ENCODE data around the gene KPNA6. TPM values are rescaled to one million over a fixed set of nuclear protein-coding genes. Genes with fewer than 3 reads are reported as not detected.
"Not testable (repeated sequence)": the region's sequence is repeated elsewhere in the genome, so short reads cannot be mapped to it uniquely, and the experiment has no call there.

The KPNA6 gene
- total RNA-seq, 1 donor from 2014 or later: 17.7 TPM

DNA sequence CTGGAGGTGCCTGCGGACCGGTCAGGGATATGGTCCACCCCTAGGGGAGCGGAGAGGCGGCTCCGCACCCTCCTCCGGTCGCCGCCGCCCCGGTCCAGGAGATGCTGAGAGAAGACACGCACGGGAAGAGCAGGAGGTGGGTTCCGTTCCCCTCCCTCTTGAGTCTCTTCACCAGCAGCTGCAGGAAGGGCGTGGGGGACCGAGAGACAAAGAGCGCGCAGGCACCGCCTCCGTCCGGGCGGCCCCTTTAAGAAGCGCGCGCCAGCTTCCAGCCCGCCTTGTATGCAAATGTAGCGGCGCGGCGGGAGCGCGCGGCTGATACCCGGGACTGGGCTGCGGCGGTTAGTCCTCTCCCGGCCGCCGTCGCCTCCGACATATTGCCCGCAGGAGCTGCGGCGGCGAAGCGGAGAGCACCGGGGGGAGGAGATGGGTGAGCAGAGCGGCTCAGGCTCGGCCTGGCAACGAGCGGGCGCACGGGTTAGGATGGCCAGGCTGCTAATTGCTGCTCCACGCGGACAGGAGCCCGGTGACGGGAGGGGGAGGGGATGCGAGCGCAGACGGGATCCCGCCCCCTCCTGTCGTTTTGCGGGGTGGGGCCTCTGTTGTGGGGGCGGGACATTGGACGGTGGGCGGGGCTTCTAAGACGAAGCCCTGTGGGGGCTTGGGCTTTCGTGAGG lies 35.1 kb upstream of the KPNA6 start, which contains the start of gene TMEM39B:
Gene TMEM39B, plus strand, starts transcription at position 318 of the 677 bp plus-strand sequence. Its CDS starts 109 bp downstream, at position 427.
- H3K27ac ChIP-seq (ENCODE audit: low read depth, low read length): peak within 1 kb of the TSS; percentile 90
- H3K9me3 ChIP-seq (ENCODE audit: control insufficient read depth in 3 of 3, low read length in 3 of 3): no peaks in the 10 kb centered on the region
- H3K4me3 ChIP-seq (ENCODE audit: low read length in 3 of 3): peak within 1 kb of the TSS; percentile 91 to 96 (median 93)
- no peaks in the 10 kb centered on the region for H3K27me3 ChIP-seq (ENCODE audit: control insufficient read depth in 3 of 3, insufficient read depth in 3 of 3, low read length in 3 of 3)
- peaks cover 18 to 21% (median 20%) of the 10 kb centered on the region in 3 donors for H3K36me3 ChIP-seq (ENCODE audit: control insufficient read depth in 3 of 3, insufficient read depth in 3 of 3, low read length in 3 of 3)
- H3K9ac ChIP-seq (ENCODE audit: low read depth in 1 of 3, low read length in 3 of 3): peak within 1 kb of the TSS; percentile 65 to 89 (median 87)
- peaks cover 13 to 22% (median 15%) of the 10 kb centered on the region in 3 donors for H3K4me1 ChIP-seq (ENCODE audit: control insufficient read depth in 3 of 3, insufficient read depth in 3 of 3, low read length in 3 of 3)

DNA sequence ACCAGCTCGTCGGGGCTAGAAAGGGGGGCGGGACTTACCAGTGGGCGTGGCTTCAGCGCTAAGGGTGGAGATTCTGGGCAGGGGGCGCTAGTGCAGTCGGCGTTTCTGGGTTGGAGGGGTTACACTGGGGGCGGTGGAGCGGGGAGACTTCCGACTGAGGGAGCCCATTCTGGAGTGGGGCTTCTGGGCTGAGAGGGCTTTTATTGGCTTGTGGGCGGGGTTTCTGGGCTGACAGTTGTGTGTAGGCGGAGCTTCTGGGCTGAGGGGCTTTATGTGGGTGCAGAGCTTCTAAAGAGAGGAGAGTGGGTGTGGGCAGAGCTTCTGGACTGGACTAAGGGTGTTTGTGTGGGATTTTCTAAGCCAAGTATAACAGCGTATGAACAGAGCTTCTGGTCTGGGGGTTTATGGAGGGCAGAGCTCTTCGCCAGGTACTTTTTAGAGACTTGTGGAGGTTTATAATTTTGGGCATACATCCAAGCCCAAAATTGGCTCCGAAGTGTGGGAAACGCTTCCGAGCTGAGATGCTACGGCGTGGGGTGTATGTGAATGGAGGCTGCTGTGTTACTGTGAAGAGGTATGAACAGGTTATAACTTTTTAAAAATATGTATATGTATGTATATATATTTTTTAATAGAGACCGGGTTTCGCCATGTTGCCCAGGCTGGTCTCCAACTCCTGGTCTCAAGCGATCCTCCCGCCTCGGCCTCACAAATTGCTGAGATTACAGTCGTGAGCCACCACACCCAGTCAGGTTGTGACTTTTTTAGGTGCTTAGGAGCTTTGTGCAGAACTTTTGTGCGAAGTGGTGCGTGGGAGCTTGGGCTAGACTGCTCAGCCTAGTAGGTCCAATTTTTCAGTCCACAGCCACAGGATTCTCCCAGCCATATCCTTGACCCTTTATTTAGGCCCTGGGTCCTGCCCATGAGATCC lies 34.3 kb upstream of the KPNA6 start:
- peaks cover 23 to 26% (median 26%) of the 10 kb centered on the region in 3 donors for H3K36me3 ChIP-seq (ENCODE audit: control insufficient read depth in 3 of 3, insufficient read depth in 3 of 3, low read length in 3 of 3)
- H3K9ac ChIP-seq (ENCODE audit: low read depth in 1 of 3, low read length in 3 of 3): peak overlapping the region; percentile 65 to 89 (median 87)
- H3K27ac ChIP-seq (ENCODE audit: low read depth, low read length): peak overlapping the region; percentile 90
- H3K9me3 ChIP-seq (ENCODE audit: control insufficient read depth in 3 of 3, low read length in 3 of 3): no peaks in the 10 kb centered on the region
- no peaks in the 10 kb centered on the region for H3K27me3 ChIP-seq (ENCODE audit: control insufficient read depth in 3 of 3, insufficient read depth in 3 of 3, low read length in 3 of 3)
- H3K4me3 ChIP-seq (ENCODE audit: low read length in 3 of 3): peak overlapping the region; percentile 91 to 96 (median 93)
- peaks cover 13 to 22% (median 15%) of the 10 kb centered on the region in 3 donors for H3K4me1 ChIP-seq (ENCODE audit: control insufficient read depth in 3 of 3, insufficient read depth in 3 of 3, low read length in 3 of 3)

DNA sequence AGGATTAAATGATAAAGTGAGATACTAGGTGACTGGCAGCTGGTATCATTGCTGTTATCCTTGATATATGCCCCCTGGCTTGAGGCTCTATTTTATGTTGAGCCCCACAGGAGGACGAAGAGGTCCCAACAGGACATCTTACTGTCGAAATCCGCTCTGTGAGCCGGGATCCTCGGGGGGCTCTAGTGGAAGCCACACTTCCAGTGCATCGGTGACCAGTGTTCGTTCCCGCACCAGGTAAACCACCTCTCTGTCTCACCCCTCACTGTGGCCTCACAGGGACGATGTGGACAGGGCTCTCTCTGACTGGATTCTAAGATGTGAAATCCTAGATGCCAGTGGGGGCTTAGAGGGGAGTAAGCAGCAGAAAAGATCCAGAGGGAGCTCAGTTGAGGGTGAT lies 33.0 kb upstream of the KPNA6 start:
- H3K9me3 ChIP-seq (ENCODE audit: control insufficient read depth in 3 of 3, low read length in 3 of 3): no peaks in the 10 kb centered on the region
- H3K36me3 ChIP-seq (ENCODE audit: control insufficient read depth in 3 of 3, insufficient read depth in 3 of 3, low read length in 3 of 3): peaks cover 26% of the 10 kb centered on the region in 3 donors
- H3K27ac ChIP-seq (ENCODE audit: low read depth, low read length): no peak overlapping the region
- H3K4me1 ChIP-seq (ENCODE audit: control insufficient read depth in 3 of 3, insufficient read depth in 3 of 3, low read length in 3 of 3): peaks cover 13 to 22% (median 15%) of the 10 kb centered on the region in 3 donors
- no peak overlapping the region for H3K9ac ChIP-seq (ENCODE audit: low read depth in 1 of 3, low read length in 3 of 3)
- H3K4me3 ChIP-seq (ENCODE audit: low read length in 3 of 3): no peak overlapping the region
- H3K27me3 ChIP-seq (ENCODE audit: control insufficient read depth in 3 of 3, insufficient read depth in 3 of 3, low read length in 3 of 3): no peaks in the 10 kb centered on the region

DNA sequence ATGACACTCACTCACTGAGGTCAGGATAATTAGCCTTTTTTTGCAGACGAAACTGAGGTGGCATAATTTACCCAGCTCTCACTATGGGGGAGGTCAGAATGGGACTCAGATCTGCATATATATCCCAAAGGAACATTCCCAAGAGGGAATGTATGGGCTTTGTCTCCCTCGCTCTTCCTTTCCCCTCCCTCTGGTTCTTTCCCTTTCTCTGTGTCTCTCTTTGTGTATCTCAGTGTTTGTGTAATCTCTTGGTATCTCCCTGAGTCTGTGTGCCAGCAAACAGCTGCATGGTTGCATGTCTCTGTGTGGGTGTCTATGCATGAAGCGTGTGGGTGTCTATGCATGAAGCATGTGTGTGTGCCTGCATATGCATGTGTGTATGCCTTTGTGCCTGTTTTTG lies 30.4 kb upstream of the KPNA6 start:
- peaks cover 4 to 12% (median 7%) of the 10 kb centered on the region in 3 donors for H3K4me1 ChIP-seq (ENCODE audit: control insufficient read depth in 3 of 3, insufficient read depth in 3 of 3, low read length in 3 of 3)
- H3K36me3 ChIP-seq (ENCODE audit: control insufficient read depth in 3 of 3, insufficient read depth in 3 of 3, low read length in 3 of 3): peaks cover 26% of the 10 kb centered on the region in 3 donors
- no peak overlapping the region for H3K9ac ChIP-seq (ENCODE audit: low read depth in 1 of 3, low read length in 3 of 3)
- H3K9me3 ChIP-seq (ENCODE audit: control insufficient read depth in 3 of 3, low read length in 3 of 3): no peaks in the 10 kb centered on the region
- H3K27ac ChIP-seq (ENCODE audit: low read depth, low read length): no peak overlapping the region
- no peak overlapping the region for H3K4me3 ChIP-seq (ENCODE audit: low read length in 3 of 3)
- H3K27me3 ChIP-seq (ENCODE audit: control insufficient read depth in 3 of 3, insufficient read depth in 3 of 3, low read length in 3 of 3): no peaks in the 10 kb centered on the region

DNA sequence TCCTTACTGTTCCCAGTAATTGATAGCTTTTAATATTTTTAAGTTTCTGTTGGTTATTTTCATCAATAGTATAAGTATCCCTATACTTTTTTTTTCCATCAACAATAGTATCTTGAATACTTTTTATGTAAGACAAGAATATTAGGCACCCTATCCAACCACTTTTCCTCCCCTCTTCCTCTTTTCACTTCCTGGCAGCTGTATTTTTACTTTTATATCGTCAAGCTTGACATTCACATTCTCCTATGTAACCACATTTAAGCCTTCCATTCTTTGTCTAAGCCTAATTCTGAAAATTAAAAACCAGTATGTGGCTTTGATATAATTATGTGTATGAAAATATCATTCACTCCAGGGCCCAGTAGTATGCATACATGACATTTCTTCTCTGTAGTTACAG lies 25.8 kb upstream of the KPNA6 start:
- H3K27me3 ChIP-seq (ENCODE audit: control insufficient read depth in 3 of 3, insufficient read depth in 3 of 3, low read length in 3 of 3): no peaks in the 10 kb centered on the region
- no peaks in the 10 kb centered on the region for H3K9me3 ChIP-seq (ENCODE audit: control insufficient read depth in 3 of 3, low read length in 3 of 3)
- H3K36me3 ChIP-seq (ENCODE audit: control insufficient read depth in 3 of 3, insufficient read depth in 3 of 3, low read length in 3 of 3): peaks cover 14 to 34% (median 20%) of the 10 kb centered on the region in 3 donors
- H3K4me3 ChIP-seq (ENCODE audit: low read length in 3 of 3): no peak overlapping the region
- H3K27ac ChIP-seq (ENCODE audit: low read depth, low read length): no peak overlapping the region
- no peaks in the 10 kb centered on the region for H3K4me1 ChIP-seq (ENCODE audit: control insufficient read depth in 3 of 3, insufficient read depth in 3 of 3, low read length in 3 of 3)
- H3K9ac ChIP-seq (ENCODE audit: low read depth in 1 of 3, low read length in 3 of 3): no peak overlapping the region

DNA sequence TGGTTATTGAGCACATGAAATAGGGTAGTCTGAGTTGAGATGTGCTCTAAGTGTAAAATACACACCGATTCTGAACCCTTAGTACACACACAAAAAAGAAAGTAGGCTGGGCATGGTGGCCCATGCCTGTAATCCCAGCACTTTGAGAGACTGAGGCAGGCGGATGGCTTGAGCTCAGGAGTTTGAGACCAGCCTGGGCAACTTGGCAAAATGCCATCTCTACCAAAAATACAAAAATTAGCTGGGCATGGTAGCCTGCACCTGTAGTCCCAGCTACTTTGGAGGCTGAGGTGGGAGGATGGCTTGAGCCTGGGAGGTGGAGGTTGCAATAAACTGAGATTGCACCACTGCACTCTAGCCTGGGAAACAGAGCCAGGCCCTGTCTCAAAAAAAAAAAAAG lies 21.5 kb upstream of the KPNA6 start:
- not testable (repeated sequence) for H3K9me3 ChIP-seq (ENCODE audit: control insufficient read depth in 3 of 3, low read length in 3 of 3); H3K27me3 ChIP-seq (ENCODE audit: control insufficient read depth in 3 of 3, insufficient read depth in 3 of 3, low read length in 3 of 3); H3K27ac ChIP-seq (ENCODE audit: low read depth, low read length); H3K4me3 ChIP-seq (ENCODE audit: low read length in 3 of 3); H3K4me1 ChIP-seq (ENCODE audit: control insufficient read depth in 3 of 3, insufficient read depth in 3 of 3, low read length in 3 of 3); H3K9ac ChIP-seq (ENCODE audit: low read depth in 1 of 3, low read length in 3 of 3)
- peaks cover 0 to 32% (median 13%) of the 10 kb centered on the region in 3 donors for H3K36me3 ChIP-seq (ENCODE audit: control insufficient read depth in 3 of 3, insufficient read depth in 3 of 3, low read length in 3 of 3)

DNA sequence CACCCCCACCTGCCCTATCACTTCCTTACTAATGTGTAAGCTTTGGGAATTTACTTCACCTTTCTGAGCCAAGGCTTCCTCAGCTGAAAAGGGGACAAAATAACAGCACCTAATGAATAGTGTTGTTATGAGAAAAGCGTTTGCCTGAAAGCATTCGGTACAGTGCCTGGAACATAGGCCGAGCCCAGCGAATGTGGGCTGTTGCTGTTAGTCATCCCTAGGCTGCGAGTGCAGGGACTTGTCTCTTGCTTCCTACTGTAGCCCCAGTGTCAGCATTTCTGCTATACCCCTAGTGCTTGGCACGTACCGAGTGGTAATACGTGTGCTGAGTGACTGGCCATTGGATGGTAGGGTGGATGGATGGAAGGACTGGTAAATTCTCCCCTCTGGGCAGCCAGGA lies 16.7 kb upstream of the KPNA6 start:
- Histone ChIP-seq H3K9me3 (ENCODE audit: control insufficient read depth in 3 of 3, low read length in 3 of 3) (no peaks in the 10 kb centered on the region), H3K36me3 (ENCODE audit: control insufficient read depth in 3 of 3, insufficient read depth in 3 of 3, low read length in 3 of 3) (peaks cover 20 to 49% (median 42%) of the 10 kb centered on the region in 3 donors), H3K4me1 (ENCODE audit: control insufficient read depth in 3 of 3, insufficient read depth in 3 of 3, low read length in 3 of 3) (no peaks in the 10 kb centered on the region), H3K9ac (ENCODE audit: low read depth in 1 of 3, low read length in 3 of 3) (no peak overlapping the region), H3K27me3 (ENCODE audit: control insufficient read depth in 3 of 3, insufficient read depth in 3 of 3, low read length in 3 of 3) (no peaks in the 10 kb centered on the region), H3K27ac (ENCODE audit: low read depth, low read length) (no peak overlapping the region), H3K4me3 (ENCODE audit: low read length in 3 of 3) (no peak overlapping the region)

DNA sequence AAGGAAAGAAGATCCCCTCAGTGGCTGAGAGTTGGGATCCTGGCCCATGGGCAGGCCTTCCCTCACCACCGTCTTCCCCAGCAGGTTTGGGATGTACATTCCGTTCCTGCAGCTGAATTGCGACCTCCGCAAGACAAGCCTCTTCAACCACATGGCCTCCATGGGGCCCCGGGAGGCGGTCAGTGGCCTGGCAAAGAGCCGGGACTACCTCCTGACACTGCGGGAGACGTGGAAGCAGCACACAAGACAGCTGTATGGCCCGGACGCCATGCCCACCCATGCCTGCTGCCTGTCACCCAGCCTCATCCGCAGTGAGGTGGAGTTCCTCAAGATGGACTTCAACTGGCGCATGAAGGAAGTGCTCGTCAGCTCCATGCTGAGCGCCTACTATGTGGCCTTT lies 16.3 kb upstream of the KPNA6 start:
- no peaks in the 10 kb centered on the region for H3K4me1 ChIP-seq (ENCODE audit: control insufficient read depth in 3 of 3, insufficient read depth in 3 of 3, low read length in 3 of 3)
- peaks cover 22 to 46% (median 40%) of the 10 kb centered on the region in 3 donors for H3K36me3 ChIP-seq (ENCODE audit: control insufficient read depth in 3 of 3, insufficient read depth in 3 of 3, low read length in 3 of 3)
- no peak overlapping the region for H3K27ac ChIP-seq (ENCODE audit: low read depth, low read length)
- no peaks in the 10 kb centered on the region for H3K27me3 ChIP-seq (ENCODE audit: control insufficient read depth in 3 of 3, insufficient read depth in 3 of 3, low read length in 3 of 3)
- H3K9me3 ChIP-seq (ENCODE audit: control insufficient read depth in 3 of 3, low read length in 3 of 3): no peaks in the 10 kb centered on the region
- no peak overlapping the region for H3K9ac ChIP-seq (ENCODE audit: low read depth in 1 of 3, low read length in 3 of 3)
- no peak overlapping the region for H3K4me3 ChIP-seq (ENCODE audit: low read length in 3 of 3)

DNA sequence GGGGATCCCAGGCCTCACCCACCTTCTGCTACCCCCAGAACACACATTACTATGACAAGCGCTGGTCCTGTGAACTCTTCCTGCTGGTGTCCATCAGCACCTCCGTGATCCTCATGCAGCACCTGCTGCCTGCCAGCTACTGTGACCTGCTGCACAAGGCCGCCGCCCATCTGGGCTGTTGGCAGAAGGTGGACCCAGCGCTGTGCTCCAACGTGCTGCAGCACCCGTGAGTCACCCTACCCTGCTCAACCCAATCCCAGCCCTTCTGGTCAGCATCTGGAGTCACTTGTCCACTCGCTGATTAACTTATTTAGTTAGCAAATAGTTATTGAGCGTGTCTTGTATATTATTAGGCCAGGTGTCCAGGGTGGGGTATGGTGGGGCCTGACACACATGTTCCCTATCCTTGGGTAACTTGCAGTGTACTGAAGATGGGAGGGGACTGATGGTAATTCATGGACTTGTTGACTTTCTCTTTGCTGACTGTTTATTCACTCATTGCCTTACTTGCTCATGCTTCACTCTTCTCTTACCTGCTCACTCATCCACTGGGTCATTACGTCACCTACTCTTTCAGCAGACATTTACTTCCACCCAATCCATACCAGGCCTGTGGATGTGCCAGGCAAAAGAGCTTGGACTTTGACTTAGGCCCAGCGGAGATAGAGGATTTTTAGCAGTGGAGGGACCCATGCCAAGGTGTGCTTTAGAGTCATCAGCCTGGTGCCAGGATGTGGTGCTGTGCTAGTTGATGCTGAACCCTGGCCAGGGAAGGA lies 12.9 kb upstream of the KPNA6 start:
- peaks cover 25 to 52% (median 43%) of the 10 kb centered on the region in 3 donors for H3K36me3 ChIP-seq (ENCODE audit: control insufficient read depth in 3 of 3, insufficient read depth in 3 of 3, low read length in 3 of 3)
- H3K9ac ChIP-seq (ENCODE audit: low read depth in 1 of 3, low read length in 3 of 3): no peak overlapping the region
- H3K4me1 ChIP-seq (ENCODE audit: control insufficient read depth in 3 of 3, insufficient read depth in 3 of 3, low read length in 3 of 3): no peaks in the 10 kb centered on the region
- H3K9me3 ChIP-seq (ENCODE audit: control insufficient read depth in 3 of 3, low read length in 3 of 3): no peaks in the 10 kb centered on the region
- no peaks in the 10 kb centered on the region for H3K27me3 ChIP-seq (ENCODE audit: control insufficient read depth in 3 of 3, insufficient read depth in 3 of 3, low read length in 3 of 3)
- no peak overlapping the region for H3K27ac ChIP-seq (ENCODE audit: low read depth, low read length)
- H3K4me3 ChIP-seq (ENCODE audit: low read length in 3 of 3): no peak overlapping the region
